Muscle layer of duodenum (tissue), 2 donors: ENCODE measurements around the gene LEF1.

ENCODE experiments used
- H3K27ac ChIP-seq: one replicate; pipeline ENCODE4 v1.7.0; 2013; ENCODE audit warnings: mild to moderate bottlenecking, low read length
- H3K27me3 ChIP-seq: one replicate; pipeline ENCODE4 v1.7.0; 2013; ENCODE audit warnings: low read depth, mild to moderate bottlenecking, control low read depth, low read length
- H3K36me3 ChIP-seq, 2 donors: one replicate each; pipeline ENCODE4 v1.7.0; 2013; ENCODE audit warnings: low read length in 2 of 2, control low read depth in 1 of 2, mild to moderate bottlenecking in 1 of 2; ENCODE audit not compliant: insufficient read depth in 2 of 2, control insufficient read depth in 1 of 2
- H3K4me1 ChIP-seq, 2 donors: one replicate each; pipeline ENCODE4 v1.7.0; 2013; ENCODE audit warnings: low read length in 2 of 2, mild to moderate bottlenecking in 2 of 2, control low read depth in 1 of 2, moderate library complexity in 1 of 2; ENCODE audit not compliant: insufficient read depth in 2 of 2, control insufficient read depth in 1 of 2
- H3K4me3 ChIP-seq, 2 donors: one replicate each; pipeline ENCODE4 v1.7.0; 2013; ENCODE audit warnings: low read length in 2 of 2, low read depth in 1 of 2, mild to moderate bottlenecking in 1 of 2
- H3K9me3 ChIP-seq, 2 donors: one replicate each; pipeline ENCODE4 v1.7.0; 2013; ENCODE audit warnings: low read length in 2 of 2, control low read depth in 1 of 2, mild to moderate bottlenecking in 1 of 2; ENCODE audit not compliant: control insufficient read depth in 1 of 2
- donor health status: healthy.

LEF1 gene

GRCh38 chr4:108168671-108169523 lies at the start of gene LEF1:
Gene LEF1, minus strand, starts transcription at chr4:108168932. Its CDS starts 1,165 bp downstream, at chr4:108167767.
- Histone ChIP-seq H3K4me3 (peak within 1 kb of the TSS; percentile 77 to 80), H3K36me3 (no peaks in the 10 kb centered on the region), H3K4me1 (peaks cover 5 to 45% of the 10 kb centered on the region in 2 donors), H3K27ac (no peak within 1 kb of the TSS), H3K9me3 (no peaks in the 10 kb centered on the region), H3K27me3 (peaks cover 69% of the 10 kb centered on the region)

- H3K4me3 ChIP-seq = no peak overlapping the region
- no peaks in the 10 kb centered on the region for H3K36me3 ChIP-seq
- H3K27ac ChIP-seq = no peak overlapping the region
- H3K4me1 ChIP-seq = no peaks in the 10 kb centered on the region
- H3K9me3 ChIP-seq = no peaks in the 10 kb centered on the region
- no peaks in the 10 kb centered on the region for H3K27me3 ChIP-seq
Observed at GRCh38 chr4:108216510-108216909, 47.8 kb upstream of the LEF1 start.

GRCh38 chr4:108215055-108215454 lies 46.3 kb upstream of the LEF1 start:
- Histone ChIP-seq H3K4me1 (no peaks in the 10 kb centered on the region), H3K9me3 (no peaks in the 10 kb centered on the region), H3K27me3 (no peaks in the 10 kb centered on the region), H3K4me3 (no peak overlapping the region), H3K27ac (no peak overlapping the region), H3K36me3 (no peaks in the 10 kb centered on the region)

- Histone ChIP-seq H3K4me3 (no peak overlapping the region), H3K27me3 (no peaks in the 10 kb centered on the region), H3K36me3 (no peaks in the 10 kb centered on the region), H3K9me3 (no peaks in the 10 kb centered on the region), H3K27ac (no peak overlapping the region), H3K4me1 (no peaks in the 10 kb centered on the region)
Observed at GRCh38 chr4:108213723-108214122, 45.0 kb upstream of the LEF1 start.

DNA sequence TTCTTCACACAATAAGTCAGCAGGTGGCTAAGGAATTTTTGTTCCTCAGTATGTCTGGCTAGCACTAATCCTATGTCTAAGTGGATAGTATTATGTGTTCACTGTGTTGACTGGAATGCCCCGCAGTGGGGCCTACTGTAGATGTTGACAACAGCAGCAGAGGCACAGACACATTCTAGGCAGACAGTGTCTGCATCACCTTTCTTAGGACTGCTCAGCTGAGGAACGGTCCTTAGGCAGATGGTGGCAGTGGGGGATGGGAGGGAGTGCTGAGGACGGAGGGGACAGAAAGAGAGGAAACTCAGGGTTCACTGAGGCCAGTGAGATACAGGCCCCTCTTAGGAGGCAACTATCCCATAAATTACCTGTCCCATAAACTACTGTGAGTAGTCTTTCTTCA lies 44.6 kb upstream of the LEF1 start:
- H3K4me3 ChIP-seq = no peak overlapping the region
- no peaks in the 10 kb centered on the region for H3K9me3 ChIP-seq
- no peaks in the 10 kb centered on the region for H3K36me3 ChIP-seq
- H3K27me3 ChIP-seq = no peaks in the 10 kb centered on the region
- no peak overlapping the region for H3K27ac ChIP-seq
- H3K4me1 ChIP-seq = no peaks in the 10 kb centered on the region

GRCh38 chr4:108210989-108211835 lies 42.5 kb upstream of the LEF1 start:
- no peaks in the 10 kb centered on the region for H3K4me1 ChIP-seq
- no peak overlapping the region for H3K4me3 ChIP-seq
- no peaks in the 10 kb centered on the region for H3K27me3 ChIP-seq
- H3K36me3 ChIP-seq = no peaks in the 10 kb centered on the region
- no peak overlapping the region for H3K27ac ChIP-seq
- H3K9me3 ChIP-seq = no peaks in the 10 kb centered on the region

- H3K4me3 ChIP-seq = no peak overlapping the region
- H3K27ac ChIP-seq = no peak overlapping the region
Observed at GRCh38 chr4:108209489-108209888, 40.8 kb upstream of the LEF1 start.

DNA sequence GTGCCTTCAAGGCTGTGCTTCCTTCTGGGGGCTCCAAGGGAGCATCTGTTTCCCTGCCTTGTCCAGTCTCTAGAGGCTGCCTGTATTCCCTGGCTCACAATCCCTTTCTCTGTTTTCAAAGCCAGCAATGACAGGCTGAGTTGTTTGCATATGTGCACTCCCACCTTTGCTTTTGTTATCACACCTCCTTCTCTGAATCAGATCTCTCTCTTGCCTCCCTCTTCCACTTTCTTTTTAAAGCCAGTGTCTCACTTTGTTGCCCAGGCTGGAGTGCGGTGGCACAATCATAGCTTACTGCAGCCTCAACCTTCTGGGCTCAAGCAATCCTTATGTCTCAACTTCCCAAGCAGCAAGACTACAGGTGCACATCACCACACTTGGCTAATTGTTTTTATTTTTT lies 37.1 kb upstream of the LEF1 start:
- Histone ChIP-seq H3K9me3 (no peaks in the 10 kb centered on the region), H3K4me3 (no peak overlapping the region), H3K27ac (no peak overlapping the region), H3K27me3 (no peaks in the 10 kb centered on the region), H3K4me1 (no peaks in the 10 kb centered on the region), H3K36me3 (no peaks in the 10 kb centered on the region)

More at GRCh38 chr4:108209489-108209888, 40.8 kb upstream of the LEF1 start:
- Histone ChIP-seq H3K9me3 (no peaks in the 10 kb centered on the region), H3K36me3 (no peaks in the 10 kb centered on the region), H3K27me3 (no peaks in the 10 kb centered on the region), H3K4me1 (no peaks in the 10 kb centered on the region)

DNA sequence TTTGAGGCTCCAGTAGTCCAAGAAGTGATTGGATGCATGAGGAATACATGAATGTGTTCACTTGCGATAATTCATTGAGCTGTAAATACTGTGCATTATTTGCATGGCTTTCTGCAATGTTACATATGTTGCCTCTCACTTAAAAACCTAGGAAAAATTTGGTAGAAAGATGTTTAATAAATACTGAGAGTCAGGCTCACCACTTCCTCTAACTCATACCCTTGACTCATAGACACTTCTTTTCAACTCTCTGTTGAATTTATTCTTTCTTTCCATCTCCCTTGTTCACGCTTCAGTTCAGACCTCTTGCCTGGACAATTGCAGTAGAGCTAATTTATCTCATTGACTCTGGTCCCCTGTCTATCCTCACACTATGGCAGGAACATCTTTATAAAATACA lies 35.8 kb upstream of the LEF1 start:
- Histone ChIP-seq H3K36me3 (no peaks in the 10 kb centered on the region), H3K4me3 (no peak overlapping the region), H3K27me3 (no peaks in the 10 kb centered on the region), H3K27ac (no peak overlapping the region), H3K9me3 (no peaks in the 10 kb centered on the region), H3K4me1 (no peaks in the 10 kb centered on the region)

- Histone ChIP-seq H3K27me3 (no peaks in the 10 kb centered on the region), H3K9me3 (no peaks in the 10 kb centered on the region), H3K27ac (no peak overlapping the region), H3K36me3 (no peaks in the 10 kb centered on the region), H3K4me3 (no peak overlapping the region), H3K4me1 (no peaks in the 10 kb centered on the region)
Observed at GRCh38 chr4:108203377-108203776, 34.6 kb upstream of the LEF1 start.

DNA sequence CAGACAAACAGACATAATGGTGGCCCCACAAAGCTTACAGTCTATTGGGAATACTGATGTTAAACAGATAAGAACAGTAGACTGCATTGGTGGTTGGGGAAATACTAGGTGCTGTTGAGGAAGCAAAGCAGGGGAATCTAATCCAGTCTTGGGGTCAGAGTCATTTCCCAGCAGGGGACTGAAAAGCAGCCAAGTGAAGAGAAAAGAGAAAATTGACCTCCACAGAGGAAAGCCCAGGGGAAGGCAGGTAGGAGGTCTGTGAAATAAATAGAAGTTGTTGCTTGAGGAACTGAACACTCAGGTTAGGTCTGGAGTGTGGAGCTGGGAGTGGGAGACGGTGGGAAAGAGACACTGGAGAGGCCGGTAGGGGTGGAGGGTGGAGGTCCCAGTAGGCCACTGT lies 33.0 kb upstream of the LEF1 start:
- no peaks in the 10 kb centered on the region for H3K27me3 ChIP-seq

More for the DNA sequence above, 33.0 kb upstream of the LEF1 start:
- Histone ChIP-seq H3K4me3 (no peak overlapping the region), H3K36me3 (no peaks in the 10 kb centered on the region), H3K4me1 (no peaks in the 10 kb centered on the region), H3K9me3 (no peaks in the 10 kb centered on the region), H3K27ac (no peak overlapping the region)
